ENCODE results near the gene UST.

The UST gene

DNA sequence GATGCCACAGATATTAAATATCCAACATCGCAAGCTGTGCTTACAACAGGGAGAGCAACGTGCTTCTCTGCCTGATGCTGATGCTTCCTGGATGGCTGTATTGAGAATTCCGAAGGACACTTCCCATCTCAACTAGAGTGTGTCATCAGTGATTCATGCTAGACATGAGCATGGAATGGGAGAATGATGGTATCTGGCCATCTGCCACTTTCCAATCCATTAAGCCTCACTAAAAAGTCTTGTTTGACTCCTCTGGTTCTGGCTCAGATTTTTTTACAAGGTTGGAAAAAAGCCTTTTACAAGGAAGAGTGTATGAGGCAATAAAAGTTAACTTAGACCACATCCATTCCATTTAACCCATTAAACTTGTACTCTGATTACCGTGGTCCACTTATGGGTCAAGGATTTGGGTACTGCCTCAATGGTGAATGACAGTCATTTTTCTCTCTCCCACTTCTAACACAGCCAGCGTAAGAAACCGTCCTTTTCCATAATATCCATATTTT is 265.3 kb downstream of the UST start:
- no peak overlapping the region for H3K4me3 ChIP-seq
- H3K27ac ChIP-seq, result no peak overlapping the region

DNA sequence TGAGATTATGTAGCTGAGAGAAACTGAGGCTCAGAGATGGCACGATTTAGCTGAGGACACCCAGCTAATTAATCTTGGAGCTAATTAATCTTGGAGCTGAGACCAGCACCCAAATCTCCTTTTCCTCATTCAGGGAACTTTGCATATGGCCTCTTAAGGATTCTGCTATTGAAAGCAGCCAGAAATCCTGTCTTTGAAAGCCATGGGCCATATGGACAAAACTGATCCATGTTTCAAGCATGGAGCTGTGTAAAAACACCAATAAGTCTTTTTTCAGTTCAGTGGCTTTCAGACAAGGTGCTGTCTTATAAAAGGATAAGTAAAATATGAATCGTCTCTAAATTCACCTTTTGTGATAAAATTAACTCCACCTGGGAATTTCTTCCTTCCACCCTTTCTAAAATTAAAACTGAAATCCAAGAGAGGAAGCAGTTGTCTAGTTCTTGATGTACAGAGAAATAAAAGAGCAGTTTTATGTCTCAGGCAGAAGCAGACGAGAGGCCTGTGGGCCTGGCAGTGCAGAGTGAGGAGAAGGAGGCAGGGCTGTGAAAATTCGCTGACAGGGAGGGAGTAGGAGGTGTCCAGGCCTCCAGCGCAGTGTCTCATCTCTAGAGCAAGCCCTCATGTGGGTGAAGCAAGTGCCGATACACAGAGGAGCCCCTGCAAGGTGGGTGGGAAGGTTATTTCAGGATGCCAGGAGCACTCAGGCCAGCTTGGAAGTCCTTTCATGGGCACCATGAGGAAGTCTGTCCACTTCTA is 266.9 kb downstream of the UST start:
- Histone ChIP-seq H3K4me3 (no peak overlapping the region), H3K27ac (peak overlapping the region in 1 of 21 experiments; percentile 36)

DNA sequence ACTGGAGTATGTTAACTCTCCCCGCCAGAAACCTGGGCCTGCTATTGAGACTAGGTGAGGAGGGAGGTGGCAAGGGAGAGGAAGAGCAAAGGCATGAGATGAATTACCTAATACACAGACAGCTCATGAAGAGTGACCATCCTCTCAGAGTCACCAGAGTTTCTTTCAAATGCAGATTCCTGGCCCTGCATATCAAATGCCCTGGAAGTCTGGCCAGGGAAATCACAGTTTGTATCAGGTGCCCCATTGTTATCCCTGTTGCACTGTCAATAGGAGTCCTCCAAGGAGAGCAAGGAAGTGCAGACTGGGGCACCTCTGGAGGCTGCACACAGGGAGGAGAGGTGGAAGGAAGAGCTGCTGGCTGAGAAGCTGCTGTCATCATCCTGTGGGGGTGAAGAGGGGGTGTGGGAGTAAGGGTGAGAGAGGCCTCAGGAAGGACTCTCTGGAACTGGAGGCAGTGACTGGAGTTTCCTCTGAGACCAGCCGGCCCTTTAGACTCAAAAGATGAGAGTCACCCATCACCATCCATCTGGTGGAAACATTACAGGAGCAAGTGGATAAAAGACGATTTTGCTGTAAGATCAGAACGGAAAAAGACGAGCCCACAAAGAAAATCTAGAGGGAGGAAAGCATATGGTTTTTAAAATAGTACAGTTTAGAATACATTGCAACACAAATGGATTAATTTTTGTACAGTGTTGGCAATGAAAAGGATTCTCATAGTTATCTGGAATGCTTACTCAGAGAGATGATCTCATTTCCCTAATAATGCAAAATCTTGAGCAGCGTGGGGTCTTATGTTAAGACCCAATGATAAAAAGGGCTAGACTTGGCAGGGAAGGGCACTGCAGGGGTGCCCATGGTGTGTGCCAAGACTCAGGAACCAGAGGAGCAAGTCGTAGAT is 268.1 kb downstream of the UST start:
- no peak overlapping the region for H3K4me3 ChIP-seq

DNA sequence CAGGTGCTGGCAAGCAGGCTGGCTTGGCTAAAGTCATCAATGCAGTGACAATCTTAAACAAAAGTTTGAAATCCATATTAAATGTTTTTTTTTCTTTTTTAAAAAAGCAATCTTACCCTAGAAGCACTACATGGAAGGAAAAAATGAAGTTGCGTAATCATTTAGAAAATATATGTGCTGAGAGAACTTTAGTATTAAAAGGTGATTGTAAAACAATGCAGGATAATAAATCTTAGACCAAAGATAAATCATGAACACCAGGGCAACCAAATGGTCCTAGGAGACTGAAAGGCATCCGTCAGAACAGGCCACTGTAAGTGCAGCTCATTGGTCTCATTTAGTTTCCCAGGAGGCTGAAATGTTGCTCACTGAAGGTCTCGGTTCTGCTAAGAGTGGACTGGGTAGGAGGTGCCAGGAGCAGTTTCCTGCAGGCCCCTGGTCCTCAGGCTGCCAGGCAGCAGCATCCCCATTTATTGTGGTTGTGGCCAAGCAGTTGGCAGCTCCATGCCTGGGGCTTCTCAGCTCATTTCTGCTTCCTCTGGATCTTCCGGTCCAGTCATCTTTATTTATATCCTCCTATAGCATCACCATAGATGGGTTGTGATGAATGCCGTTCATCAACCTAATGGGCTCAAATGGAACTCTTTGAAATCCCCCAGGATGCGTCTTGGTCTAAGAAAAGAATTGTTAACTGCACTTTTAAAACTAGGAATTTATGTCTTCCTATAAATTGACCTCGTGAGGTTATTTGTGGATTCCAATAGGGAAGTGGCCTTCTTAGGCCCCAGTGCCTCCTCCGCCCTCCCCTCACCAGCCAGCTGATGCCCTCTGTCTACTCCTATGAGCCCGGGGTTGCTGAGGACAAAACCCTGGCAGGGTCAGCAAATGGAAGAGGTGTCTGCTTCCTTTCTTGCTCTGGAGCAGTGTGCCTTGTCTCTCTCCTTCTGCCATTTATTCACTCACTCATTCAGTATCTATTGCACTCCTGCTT is 269.0 kb downstream of the UST start:
- H3K27ac ChIP-seq, result peak overlapping the region in 1 of 21 experiments; percentile 30
- no peak overlapping the region for H3K4me3 ChIP-seq

More for the DNA sequence above, 268.1 kb downstream of the UST start:
- peak overlapping the region in 1 of 21 experiments; percentile 36 for H3K27ac ChIP-seq

DNA sequence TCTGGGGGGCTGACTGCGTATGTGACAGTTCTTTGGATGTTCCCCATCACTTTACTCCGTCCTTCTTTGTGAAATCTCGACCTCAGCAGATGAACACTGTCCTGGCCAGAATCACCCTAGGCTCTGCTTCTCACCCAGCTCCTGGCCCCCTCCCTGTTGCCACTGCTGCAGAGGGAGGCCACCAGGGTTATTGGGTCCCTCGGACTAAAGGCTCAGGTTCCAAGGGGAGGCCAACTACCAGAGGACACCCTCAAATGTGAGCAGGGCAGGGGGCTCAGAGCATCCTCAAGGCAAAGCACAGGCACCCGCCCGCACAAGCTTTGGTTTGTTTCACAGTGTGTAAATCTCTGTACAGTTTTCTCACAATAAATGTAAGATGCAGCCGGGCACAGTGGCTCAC is 269.9 kb downstream of the UST start:
- no peak overlapping the region for H3K4me3 ChIP-seq
- no peak overlapping the region for H3K27ac ChIP-seq

DNA sequence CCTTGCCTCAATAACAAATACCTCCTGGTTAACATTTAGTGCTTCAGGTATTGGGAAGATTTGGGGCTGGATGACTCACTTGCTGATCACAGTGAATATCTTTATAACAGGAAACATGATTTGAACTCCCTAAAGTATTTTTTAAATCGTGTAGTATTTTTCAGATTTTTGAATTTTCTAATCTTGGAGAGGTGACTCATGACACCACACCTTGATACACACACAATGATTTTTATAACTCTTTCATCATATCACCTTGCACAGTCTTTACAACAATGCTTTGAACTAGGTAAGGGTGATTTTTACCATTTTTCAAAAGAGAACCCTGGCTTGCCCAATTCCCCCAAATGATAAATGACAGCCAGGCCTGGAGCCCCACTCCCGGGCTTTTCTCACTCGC is 273.5 kb downstream of the UST start:
- no peak overlapping the region for H3K4me3 ChIP-seq
- no peak overlapping the region for H3K27ac ChIP-seq

DNA sequence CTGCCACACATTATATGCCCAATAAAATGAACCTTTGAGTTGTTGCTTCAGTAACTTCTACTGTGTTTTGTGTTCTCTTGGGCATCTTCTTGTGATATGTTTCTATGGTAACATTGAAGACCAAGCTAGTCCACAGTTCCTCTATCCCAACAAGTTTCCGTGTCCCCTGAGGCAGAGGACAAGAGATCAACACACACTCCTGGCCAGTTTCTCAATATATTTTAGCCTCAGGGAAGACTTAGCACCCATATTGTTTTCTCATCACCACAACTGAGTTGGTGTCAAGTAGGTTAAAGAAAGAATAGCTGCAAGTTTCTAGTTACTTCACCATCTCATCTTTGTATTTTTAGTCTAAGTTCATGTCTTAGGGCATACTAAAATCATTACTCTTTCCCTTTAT is 277.5 kb downstream of the UST start:
- no peak overlapping the region for H3K27ac ChIP-seq
- no peak overlapping the region for H3K4me3 ChIP-seq

DNA sequence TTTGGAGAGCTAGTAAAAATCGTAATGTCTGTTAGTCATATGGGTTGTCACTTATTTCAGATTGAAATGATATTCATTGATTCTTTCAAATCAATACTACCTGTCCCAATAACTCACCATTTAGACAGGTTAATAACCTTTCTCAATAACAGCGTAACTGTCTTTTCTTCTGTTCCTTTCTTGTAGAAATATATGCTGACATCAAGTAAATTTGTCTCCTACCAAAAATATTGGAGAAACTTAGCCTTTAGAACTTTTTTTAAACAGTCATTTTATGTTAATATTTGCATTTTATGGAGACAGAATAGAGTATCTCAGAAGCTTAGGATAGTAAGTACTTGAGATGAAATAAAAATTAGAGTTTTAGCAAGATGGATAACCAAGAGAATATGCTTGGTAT is 278.2 kb downstream of the UST start:
- H3K27ac ChIP-seq, result no peak overlapping the region
- no peak overlapping the region for H3K4me3 ChIP-seq

DNA sequence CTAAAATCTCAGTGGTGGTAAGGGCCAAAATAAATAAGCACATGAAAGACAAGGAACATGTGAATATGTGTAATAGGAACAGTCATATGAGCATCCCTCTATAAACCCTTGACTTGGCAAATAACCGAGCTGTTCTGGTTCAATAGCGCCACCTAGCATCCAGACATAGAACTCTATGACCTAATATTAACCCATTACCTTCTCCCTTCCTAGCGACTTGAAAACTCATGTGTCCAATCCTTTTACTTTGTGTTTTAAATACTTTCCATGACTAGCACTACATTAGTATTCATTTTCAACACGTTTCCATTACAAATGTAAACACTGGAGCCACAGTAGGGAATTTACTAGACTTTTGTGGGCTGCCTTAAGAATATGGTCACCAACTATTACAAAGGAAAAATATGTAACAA is 279.7 kb downstream of the UST start:
- H3K27ac ChIP-seq, result no peak overlapping the region
- no peak overlapping the region for H3K4me3 ChIP-seq

DNA sequence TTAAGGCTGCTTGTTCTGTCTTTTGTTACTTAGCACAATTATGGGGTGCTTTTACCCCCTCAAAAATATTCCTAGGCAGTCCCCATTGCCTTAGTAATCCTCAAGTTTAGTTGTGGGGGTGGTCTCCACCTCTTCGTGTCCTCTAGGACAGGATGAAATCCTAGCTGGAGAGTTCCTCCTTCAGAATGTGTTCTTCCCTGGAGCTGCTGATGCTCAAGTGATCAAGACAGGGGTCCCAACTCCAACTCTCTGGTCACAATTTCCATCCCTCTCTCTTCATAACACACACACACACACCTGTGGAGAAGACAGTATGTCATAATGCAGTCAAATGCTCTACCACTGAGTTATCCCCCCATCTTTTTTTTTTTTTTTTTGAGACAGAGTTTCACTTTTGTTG is 280.7 kb downstream of the UST start:
- H3K27ac ChIP-seq, result peak overlapping the region in 1 of 21 experiments; percentile 42

DNA sequence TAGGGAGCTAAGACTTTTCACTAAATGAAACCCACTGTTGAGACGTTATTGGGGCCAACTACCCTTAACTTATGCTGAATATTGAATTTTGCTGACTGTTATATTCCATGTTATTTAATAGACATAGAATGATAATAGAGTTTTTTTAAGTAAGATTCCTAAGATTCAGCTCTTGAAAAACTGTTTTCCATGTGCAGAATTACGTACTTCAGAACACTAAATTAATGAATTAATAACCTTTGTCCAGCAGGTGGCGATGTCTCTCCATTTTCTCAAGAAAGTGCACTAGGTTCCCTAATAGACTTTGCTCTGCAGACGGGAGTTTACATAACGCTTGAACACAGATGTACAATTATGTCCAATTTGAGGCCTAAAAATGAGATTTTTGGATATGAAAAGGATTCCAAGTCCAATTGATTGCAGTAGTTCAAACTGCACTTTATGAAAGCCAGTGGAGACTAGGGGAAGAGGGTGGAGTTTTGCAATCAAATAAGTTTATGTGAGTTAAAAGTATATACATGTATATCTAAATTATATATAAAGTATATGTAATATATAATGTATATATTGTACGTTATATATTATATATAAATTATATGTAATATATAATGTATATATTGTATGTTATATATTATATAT is 282.1 kb downstream of the UST start:
- Histone ChIP-seq H3K27ac (peak overlapping the region in 1 of 21 experiments; percentile 29), H3K4me3 (no peak overlapping the region)

More for the DNA sequence above, 280.7 kb downstream of the UST start:
- H3K4me3 ChIP-seq, result no peak overlapping the region

DNA sequence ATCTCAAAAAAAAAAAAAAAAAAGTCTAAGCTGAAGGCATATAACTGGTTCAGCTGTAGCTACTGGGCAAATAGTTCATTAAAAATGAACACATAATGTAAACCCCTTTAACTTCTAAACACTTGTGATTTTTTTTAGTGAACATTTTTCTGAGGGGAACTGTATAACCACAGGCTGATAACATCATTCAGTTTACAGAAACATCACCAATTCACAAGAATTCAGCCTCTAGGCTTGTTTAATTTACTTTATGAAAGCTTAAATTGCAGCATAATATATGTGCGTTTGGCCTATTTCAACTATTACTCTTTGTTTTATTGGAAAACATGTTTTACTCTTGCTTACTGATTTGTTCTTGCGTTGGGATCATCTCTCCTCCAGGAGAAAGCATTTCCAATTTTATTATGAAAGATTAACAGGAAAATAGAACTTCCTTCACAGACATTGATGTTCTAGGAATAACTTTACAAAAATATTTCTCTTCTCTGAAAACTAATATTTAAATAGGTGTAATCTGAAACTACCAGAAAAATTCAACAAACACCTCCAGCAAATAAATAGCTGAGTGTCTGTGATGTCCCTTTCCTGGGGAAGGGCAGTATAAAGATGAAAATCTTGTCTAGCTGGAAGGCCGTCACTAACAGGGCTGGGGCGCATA is 284.5 kb downstream of the UST start:
- peak overlapping the region in 18 of 21 experiments; percentile 43 to 96 (median 71) for H3K27ac ChIP-seq
- peak overlapping the region in 1 of 7 experiments; percentile 6 for H3K4me3 ChIP-seq

DNA sequence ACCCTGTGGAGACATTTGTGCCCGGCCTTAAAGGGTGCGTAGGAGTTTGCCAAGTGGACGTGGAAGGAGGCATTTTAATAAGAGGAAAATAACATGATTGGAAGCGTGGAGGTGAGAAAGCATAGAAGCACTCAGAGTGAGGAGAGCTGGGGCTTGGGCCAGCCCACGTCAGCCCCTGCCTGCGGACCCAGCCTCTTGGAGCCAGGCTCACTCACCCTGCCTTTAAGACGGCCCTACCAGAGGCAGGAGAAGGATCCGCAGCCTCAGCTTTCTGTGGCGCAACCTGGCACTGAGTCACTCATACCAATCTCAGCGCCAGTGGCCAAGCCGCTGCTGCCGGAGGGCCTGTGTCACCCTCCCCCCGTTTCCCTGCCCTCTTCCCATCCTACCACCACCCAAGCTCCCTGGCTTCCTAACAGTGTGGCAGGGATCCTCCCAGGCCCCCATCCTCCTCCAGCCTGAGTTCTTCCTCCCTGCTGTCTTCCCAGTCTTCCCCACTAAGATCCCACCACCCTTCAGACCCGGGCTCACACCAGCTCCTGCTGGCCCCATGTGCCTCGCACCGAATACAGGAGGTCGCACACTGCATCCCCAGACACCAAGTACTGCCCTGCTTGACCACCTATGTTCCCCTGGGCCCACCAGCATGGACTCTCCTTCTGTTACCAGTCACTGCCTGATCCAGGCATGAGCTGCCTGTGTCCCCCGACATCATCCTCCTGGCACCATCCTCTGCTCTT is 285.2 kb downstream of the UST start:
- peak overlapping the region in 19 of 21 experiments; percentile 43 to 96 (median 71) for H3K27ac ChIP-seq
- peak overlapping the region in 1 of 7 experiments; percentile 6 for H3K4me3 ChIP-seq

DNA sequence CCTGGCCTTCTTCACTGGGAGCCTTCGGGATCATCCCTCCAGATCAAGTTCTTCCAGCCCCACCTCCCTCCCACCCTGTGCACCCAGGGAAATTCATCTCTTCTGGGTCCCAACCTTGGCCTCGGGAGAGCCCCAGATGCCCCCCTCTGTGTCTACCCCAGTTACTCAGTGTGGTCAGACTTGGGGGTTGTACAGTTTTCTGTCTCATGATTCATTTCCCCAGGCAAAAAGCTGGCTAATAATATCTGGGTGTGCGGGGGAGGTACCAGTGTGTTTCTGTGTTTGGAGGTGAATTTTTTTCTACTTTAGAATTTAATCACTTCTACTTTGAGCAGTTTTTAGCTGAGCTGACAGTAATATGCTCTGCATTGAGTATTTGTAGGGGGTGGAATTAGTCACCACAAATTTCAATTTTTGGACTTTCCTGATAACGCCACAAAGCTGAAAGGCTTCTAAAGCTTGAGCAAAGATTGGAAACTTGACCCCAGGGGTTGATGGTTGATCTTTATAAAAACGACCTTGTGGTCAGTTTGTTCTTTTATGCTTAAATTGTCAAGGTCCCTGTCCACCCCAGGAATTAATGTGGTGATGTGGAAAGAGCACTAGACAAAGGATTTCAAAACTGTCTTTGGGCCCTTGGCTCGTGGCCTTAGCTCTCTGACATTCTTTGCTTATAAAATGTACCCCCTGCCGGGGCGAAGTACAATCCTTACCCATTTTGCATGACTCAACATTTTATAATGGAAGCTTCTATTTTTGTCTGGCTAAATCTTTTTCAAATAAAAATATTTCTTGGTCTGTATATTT is 286.0 kb downstream of the UST start:
- H3K27ac ChIP-seq, result peak overlapping the region in 19 of 21 experiments; percentile 43 to 96 (median 71)
- peak overlapping the region in 1 of 7 experiments; percentile 6 for H3K4me3 ChIP-seq

DNA sequence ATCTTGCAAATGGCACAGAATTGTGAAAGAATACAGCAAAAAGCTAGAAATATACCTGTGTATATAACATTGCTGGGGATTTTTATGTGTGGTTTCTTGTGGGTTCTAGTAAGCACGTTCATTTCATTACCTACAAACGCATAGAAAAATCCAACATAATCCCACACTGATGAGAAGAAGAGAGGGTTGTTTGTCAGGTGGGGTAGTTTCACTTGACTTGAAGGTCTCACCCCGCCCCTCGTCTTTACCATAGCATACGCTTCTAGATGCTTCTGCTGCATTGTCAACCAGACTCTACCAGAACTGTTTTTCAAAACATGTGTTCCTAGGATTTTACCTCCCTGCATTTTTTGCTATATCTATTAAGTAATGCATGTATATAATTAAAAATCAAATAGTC is 286.6 kb downstream of the UST start:
- H3K27ac ChIP-seq, result peak overlapping the region in 6 of 21 experiments; percentile 15 to 96 (median 88)

DNA sequence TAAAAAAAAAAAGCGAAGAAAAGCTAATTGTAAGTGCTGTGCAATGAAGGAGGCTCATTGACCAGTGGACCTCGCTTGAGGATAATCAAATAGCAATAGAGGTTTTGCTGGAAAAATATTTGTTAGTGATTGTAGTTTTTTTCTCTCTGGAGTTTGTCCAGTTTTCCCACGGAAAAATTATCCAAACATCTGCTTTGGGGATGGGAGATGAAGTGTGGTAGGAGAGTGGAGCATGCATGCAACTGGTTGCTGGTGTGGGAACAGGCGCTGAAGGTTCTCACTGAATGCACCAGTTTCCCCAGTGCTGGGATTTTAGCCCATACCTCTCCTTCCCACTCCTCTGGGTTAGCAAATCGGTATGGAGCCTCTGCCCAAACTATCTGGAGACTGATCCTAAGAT is 288.9 kb downstream of the UST start:
- peak overlapping the region in 5 of 21 experiments; percentile 5 to 96 (median 57) for H3K27ac ChIP-seq
- H3K4me3 ChIP-seq, result no peak overlapping the region

More for the DNA sequence above, 286.6 kb downstream of the UST start:
- H3K4me3 ChIP-seq, result no peak overlapping the region
